Kidney (tissue), 14 donors: ENCODE results near the gene TSC22D1. TPM values are rescaled to one million over a fixed set of nuclear protein-coding genes. Genes with fewer than 3 reads are reported as not detected.

Experiments used
- DNase-seq, 5 donors: peaks; one replicate each; pipeline ENCODE4 v3.0.0-alpha.2; 2013 to 2020
- FAIRE-seq: peaks from 2 replicates; lab custom pipeline; 2012; peaks lifted over from hg19 to GRCh38; lab: Jason Lieb, UNC
- H3K27ac ChIP-seq, 2 donors: one replicate each; pipeline ENCODE4 v1.7.0; 2013; ENCODE audit warnings: low read depth in 2 of 2, low read length in 2 of 2, inconsistent platforms in 1 of 2
- H3K27me3 ChIP-seq: one replicate; pipeline ENCODE4 v1.7.1; 2013; ENCODE audit warnings: low read length, inconsistent platforms; ENCODE audit not compliant: control insufficient read depth, insufficient read depth
- H3K36me3 ChIP-seq, 3 donors: one replicate each; pipeline versions ENCODE4 v1.7.0 to v1.7.1; 2013; ENCODE audit warnings: low read length in 3 of 3, control low read depth in 1 of 3, inconsistent platforms in 1 of 3; ENCODE audit not compliant: insufficient read depth in 3 of 3, control insufficient read depth in 2 of 3
- H3K4me1 ChIP-seq, 3 donors: one replicate each; pipeline versions ENCODE4 v1.7.0 to v1.7.1; 2013; ENCODE audit warnings: low read length in 3 of 3, inconsistent platforms in 1 of 3, low read depth in 1 of 3; ENCODE audit not compliant: control insufficient read depth in 2 of 3, insufficient read depth in 2 of 3
- H3K4me3 ChIP-seq, 3 donors: one replicate each; pipeline versions ENCODE4 v1.7.0 to v1.8.1; 2013; ENCODE audit warnings: low read length in 3 of 3, control low read depth in 1 of 3, inconsistent platforms in 1 of 3
- H3K9ac ChIP-seq, 3 donors: one replicate each; pipeline versions ENCODE4 v1.7.0 to v1.7.1; 2013; ENCODE audit warnings: low read length in 3 of 3, control low read depth in 1 of 3, inconsistent platforms in 1 of 3
- H3K9me3 ChIP-seq, 3 donors: one replicate each; pipeline versions ENCODE4 v1.7.0 to v1.7.1; 2013; ENCODE audit warnings: low read length in 3 of 3, control low read depth in 1 of 3, inconsistent platforms in 1 of 3; ENCODE audit not compliant: control insufficient read depth in 2 of 3, insufficient read depth in 1 of 3
- intact Hi-C: fragments of 100-400 bp; cut with DNase I; formaldehyde crosslinking; loops from one replicate; pipeline ENCODE4 v1.11.1; 2022
- polyA plus RNA-seq: library from polyadenylated mRNA; stranded (reverse); fragments of 350-450 nt; fragmentation: Illumina TruSeq; extraction: RNeasy Lipid Tissue Mini Kit (QIAGEN cat#74804); gene quantifications from one replicate; pipeline ENCODE4 v1.2.3, GENCODE V29; 2014; ENCODE audit warnings: low read depth, low replicate concordance; ENCODE audit not compliant: insufficient read depth
- total RNA-seq: library from RNA; stranded (reverse); fragmentation: NEBNext Ultra II Directional; extraction: Animal tissue kit (Norgen Biotek cat#: 25700); gene quantifications from one replicate; pipeline ENCODE4 v1.2.1, GENCODE V29; 2021
- TF ChIP-seq, protein P1 (sequence below): IDR thresholded peaks from 3 replicates; pipeline ENCODE4 v1.5.1; 2012; ENCODE audit warnings: mild to moderate bottlenecking, moderate library complexity, borderline replicate concordance; ENCODE audit not compliant: insufficient read depth; ENCODE audit errors: extremely low read depth
- donor health status: control.
- donor health status: control.
- donor health status: control.
- donor health status: control.
- donor health status: control.
- donor health status: DM: yes; HTN: yes; CAD: no.
- donor health status: Normal renal cell carcinoma (clear cell type).

The TSC22D1 gene
- total and polyA plus RNA-seq, 2 donors from 2014 or later: 163 to 349 TPM

DNA sequence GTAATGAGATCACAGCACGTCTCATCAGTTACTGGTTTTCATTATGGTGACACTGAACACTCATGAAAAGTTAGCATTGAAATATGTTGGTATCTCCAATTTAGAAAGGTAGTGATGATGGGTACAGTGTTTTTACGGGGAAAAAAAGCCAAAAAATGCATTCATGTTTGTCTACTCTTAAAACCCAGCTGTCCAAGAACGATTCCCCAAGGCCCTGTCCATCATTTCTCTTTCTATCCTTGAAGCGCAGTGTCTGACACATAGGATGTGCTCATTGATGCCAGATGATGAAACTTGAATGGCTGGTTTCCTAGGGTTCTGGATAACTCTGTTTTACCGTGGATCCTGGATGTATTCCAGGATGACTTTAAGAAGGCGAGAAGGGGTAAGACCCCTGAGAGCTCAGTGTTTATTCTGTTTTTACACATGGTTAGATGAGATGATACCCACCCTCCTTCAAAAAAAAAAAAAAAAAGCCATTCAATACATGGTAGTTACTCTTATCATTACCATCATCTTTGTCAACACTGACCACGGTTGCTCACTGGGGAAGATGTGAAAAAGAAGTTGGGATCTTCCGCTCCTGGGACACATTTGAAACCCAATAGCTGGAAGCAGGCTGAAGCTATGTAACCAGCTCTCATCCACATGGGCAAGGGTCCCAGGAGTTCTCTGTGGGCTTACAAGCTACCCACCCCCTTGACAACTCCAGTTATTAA is 180.0 kb downstream of the TSC22D1 start:
- H3K27ac ChIP-seq: no peak overlapping the region
- TF ChIP-seq, protein P1, sequence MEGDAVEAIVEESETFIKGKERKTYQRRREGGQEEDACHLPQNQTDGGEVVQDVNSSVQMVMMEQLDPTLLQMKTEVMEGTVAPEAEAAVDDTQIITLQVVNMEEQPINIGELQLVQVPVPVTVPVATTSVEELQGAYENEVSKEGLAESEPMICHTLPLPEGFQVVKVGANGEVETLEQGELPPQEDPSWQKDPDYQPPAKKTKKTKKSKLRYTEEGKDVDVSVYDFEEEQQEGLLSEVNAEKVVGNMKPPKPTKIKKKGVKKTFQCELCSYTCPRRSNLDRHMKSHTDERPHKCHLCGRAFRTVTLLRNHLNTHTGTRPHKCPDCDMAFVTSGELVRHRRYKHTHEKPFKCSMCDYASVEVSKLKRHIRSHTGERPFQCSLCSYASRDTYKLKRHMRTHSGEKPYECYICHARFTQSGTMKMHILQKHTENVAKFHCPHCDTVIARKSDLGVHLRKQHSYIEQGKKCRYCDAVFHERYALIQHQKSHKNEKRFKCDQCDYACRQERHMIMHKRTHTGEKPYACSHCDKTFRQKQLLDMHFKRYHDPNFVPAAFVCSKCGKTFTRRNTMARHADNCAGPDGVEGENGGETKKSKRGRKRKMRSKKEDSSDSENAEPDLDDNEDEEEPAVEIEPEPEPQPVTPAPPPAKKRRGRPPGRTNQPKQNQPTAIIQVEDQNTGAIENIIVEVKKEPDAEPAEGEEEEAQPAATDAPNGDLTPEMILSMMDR: no peak

DNA sequence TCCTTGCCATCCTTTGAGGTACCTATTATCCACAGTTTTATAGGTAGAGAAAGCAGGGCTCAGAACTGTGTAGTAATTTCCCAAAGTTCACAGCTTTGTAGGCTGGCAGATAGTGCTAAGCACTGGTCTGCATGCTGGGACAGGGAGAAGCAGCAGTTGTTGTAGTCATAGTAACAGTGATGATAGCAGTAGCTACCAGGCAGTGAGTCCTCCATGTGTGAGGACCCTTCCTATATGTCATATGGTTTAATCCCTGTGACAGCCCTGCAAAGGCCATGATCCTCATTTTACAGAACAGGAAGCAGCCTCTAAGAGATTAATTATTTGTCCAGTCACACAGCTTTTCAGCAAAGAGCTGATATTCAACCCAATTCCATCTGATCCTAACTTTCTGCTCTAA is 181.5 kb downstream of the TSC22D1 start:
- no peak overlapping the region for H3K27ac ChIP-seq
- no peaks in the 10 kb centered on the region for H3K9me3 ChIP-seq
- no peaks in the 10 kb centered on the region for H3K27me3 ChIP-seq
- TF ChIP-seq, protein P1: no peak
- FAIRE-seq (no peak), DNase-seq (peak in 1 of 5 donors; percentile 39)
- intact Hi-C loops: no loop called here
- H3K4me3 ChIP-seq: no peak overlapping the region
- H3K4me1 ChIP-seq: peaks cover 7 to 10% (median 9%) of the 10 kb centered on the region in 3 donors
- H3K36me3 ChIP-seq: no peaks in the 10 kb centered on the region
- H3K9ac ChIP-seq: no peak overlapping the region

More for the DNA sequence above, 180.0 kb downstream of the TSC22D1 start:
- FAIRE-seq: no peak
- Histone ChIP-seq H3K4me3 (no peak overlapping the region), H3K36me3 (no peaks in the 10 kb centered on the region), H3K27me3 (no peaks in the 10 kb centered on the region), H3K9ac (no peak overlapping the region), H3K4me1 (peaks cover 7 to 10% (median 9%) of the 10 kb centered on the region in 3 donors), H3K9me3 (no peaks in the 10 kb centered on the region)
- DNase-seq: no peak
- intact Hi-C loops: no loop called here

DNA sequence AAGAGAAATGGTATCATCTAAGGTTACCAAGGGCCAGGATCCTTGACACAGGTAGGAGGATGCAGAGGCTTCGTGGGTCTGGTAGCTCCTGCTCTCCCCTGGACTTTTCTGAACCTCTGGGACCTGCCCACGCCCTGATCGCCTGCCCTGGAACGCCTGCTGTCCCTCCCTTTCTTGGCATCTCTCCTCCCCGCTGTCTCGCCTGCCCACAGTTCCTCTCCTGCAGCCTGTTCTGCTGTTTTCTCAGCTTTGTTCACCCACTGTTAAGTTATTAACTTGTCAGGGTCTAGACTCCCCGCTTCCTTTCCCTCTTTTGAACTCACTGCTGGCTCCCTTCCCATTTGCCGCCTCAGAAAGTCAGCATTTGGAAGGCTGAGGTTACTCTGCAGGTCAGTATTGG is 182.7 kb downstream of the TSC22D1 start:
- Histone ChIP-seq H3K9ac (no peak overlapping the region), H3K9me3 (no peaks in the 10 kb centered on the region), H3K4me3 (no peak overlapping the region), H3K4me1 (peaks cover 7 to 10% (median 9%) of the 10 kb centered on the region in 3 donors), H3K27ac (peak overlapping the region in 1 of 2 donors; percentile 41), H3K27me3 (no peaks in the 10 kb centered on the region), H3K36me3 (no peaks in the 10 kb centered on the region)
- intact Hi-C loops: no loop called here
- TF ChIP-seq, protein P1: no peak
- FAIRE-seq (peak; percentile 41), DNase-seq (peak; percentile 62 to 87 (median 72))
